ENCODE measurements around the gene SIK3. TPM values are rescaled to one million over a fixed set of nuclear protein-coding genes. Genes with fewer than 3 reads are reported as not detected.

The SIK3 gene
- polyA plus RNA-seq, 1 experiment: 9.0 TPM

DNA sequence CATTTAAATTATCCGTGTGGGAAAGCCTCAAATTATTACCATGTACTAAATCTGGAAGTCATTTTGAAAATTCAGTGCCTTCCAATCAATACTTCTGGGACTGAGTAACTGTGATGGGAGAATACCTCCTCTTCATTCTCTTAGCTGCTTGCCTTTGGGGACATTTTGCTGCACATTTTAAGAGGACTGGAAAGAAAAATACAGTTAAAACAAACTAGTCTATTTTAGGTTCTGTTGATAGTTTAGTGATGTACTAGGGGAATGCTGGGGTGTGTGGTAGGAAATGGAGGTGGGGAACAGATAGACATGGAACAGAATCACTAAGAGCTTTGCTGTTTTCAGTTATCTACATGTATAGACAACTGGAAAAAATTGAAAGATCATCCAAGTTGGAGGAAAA lies 195.1 kb downstream of the SIK3 start:
- Histone ChIP-seq H3K27me3 (ENCODE audit: control insufficient read depth, insufficient read depth, low read length) (no peaks in the 10 kb centered on the region), H3K27ac (ENCODE audit: low read depth, low read length) (no peak overlapping the region), H3K9me3 (ENCODE audit: control insufficient read depth, insufficient read depth, low read length) (peaks cover 3% of the 10 kb centered on the region; the same call in 1 of the 2 replicates), H3K4me3 (ENCODE audit: low read depth, low read length) (no peak overlapping the region)
- DNase-seq (ENCODE audit: low read depth, low spot score): no peak
- TF ChIP-seq, protein P1, sequence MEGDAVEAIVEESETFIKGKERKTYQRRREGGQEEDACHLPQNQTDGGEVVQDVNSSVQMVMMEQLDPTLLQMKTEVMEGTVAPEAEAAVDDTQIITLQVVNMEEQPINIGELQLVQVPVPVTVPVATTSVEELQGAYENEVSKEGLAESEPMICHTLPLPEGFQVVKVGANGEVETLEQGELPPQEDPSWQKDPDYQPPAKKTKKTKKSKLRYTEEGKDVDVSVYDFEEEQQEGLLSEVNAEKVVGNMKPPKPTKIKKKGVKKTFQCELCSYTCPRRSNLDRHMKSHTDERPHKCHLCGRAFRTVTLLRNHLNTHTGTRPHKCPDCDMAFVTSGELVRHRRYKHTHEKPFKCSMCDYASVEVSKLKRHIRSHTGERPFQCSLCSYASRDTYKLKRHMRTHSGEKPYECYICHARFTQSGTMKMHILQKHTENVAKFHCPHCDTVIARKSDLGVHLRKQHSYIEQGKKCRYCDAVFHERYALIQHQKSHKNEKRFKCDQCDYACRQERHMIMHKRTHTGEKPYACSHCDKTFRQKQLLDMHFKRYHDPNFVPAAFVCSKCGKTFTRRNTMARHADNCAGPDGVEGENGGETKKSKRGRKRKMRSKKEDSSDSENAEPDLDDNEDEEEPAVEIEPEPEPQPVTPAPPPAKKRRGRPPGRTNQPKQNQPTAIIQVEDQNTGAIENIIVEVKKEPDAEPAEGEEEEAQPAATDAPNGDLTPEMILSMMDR (IDR thresholded peaks at IDR 0.05; ENCODE audit: low read depth, low read length): no peak
- CTCF ChIA-PET: interaction anchor here (1.3 to 1.5 kb wide), 2 partner anchors 57 to 203 kb away, joined by 3 to 4 read pairs; no protein-coding TSS in a partner anchor
- POLR2A ChIA-PET: no interaction called here

DNA sequence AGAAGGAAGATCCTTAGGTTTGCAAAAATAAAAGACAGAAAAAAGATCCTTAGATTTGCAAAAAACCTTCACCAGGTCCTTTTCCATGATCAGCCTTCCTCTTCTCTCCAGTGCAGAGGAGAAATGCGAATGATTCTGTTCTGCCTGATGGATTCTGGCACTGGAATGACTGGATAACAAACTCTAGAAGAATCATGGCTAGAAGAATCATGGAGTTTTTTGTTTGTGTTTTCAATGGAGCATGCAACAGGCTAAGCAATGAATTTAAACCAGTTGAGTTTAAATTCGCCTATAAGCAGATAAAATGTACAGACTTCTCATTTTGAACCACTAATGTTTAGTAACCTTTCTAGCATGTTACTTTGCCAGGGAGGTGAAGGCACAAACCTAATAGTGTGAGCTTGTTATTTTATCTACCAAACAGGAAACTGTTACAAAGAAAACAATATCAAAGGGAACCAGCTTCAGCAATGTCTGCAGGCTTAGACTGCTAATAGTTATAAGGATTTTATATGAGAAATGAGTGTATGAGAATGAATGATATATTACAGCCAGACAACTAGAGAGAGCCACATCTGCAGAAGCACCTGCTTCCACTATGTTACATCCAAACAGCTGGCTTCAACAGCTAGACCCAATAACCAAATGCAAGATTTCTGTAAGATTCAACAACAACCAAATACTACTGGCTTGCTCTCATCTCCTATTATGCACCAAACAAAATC lies 196.1 kb downstream of the SIK3 start:
- DNase-seq (ENCODE audit: low read depth, low spot score): no peak
- Histone ChIP-seq H3K27me3 (ENCODE audit: control insufficient read depth, insufficient read depth, low read length) (no peaks in the 10 kb centered on the region), H3K9me3 (ENCODE audit: control insufficient read depth, insufficient read depth, low read length) (peaks cover 3% of the 10 kb centered on the region; the same call in 1 of the 2 replicates), H3K27ac (ENCODE audit: low read depth, low read length) (no peak overlapping the region), H3K4me3 (ENCODE audit: low read depth, low read length) (no peak overlapping the region)
- CTCF ChIA-PET: interaction anchor here (1.3 kb wide), 1 partner anchor 204 kb away, joined by 4 read pairs; no protein-coding TSS in a partner anchor
- POLR2A ChIA-PET: no interaction called here
- TF ChIP-seq, protein P1 (IDR thresholded peaks at IDR 0.05; ENCODE audit: low read depth, low read length): no peak

DNA sequence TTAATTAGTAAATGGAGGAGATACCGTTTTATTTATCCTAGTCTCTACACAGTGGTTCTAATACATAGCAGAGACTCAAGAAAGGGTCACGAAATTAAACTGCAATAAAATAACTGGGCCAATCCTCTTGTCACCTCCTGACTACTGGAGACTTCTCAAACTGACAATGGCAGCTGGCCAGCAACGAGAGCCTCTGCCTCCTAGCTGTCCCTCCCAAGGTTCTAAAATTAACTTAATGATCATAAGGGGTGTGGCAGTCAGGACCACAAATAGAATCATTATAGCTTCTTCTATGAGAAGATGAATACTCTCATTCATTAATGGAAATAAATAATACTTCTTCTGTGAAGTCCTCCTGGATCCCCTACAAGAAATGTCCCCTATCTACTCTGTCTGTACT lies 197.0 kb downstream of the SIK3 start:
- Histone ChIP-seq H3K27ac (ENCODE audit: low read depth, low read length) (no peak overlapping the region), H3K9me3 (ENCODE audit: control insufficient read depth, insufficient read depth, low read length) (peaks cover 3% of the 10 kb centered on the region; the same call in 1 of the 2 replicates), H3K27me3 (ENCODE audit: control insufficient read depth, insufficient read depth, low read length) (no peaks in the 10 kb centered on the region), H3K4me3 (ENCODE audit: low read depth, low read length) (no peak overlapping the region)
- POLR2A ChIA-PET: no interaction called here
- CTCF ChIA-PET: no interaction called here
- TF ChIP-seq, protein P1 (IDR thresholded peaks at IDR 0.05; ENCODE audit: low read depth, low read length): no peak
- DNase-seq (ENCODE audit: low read depth, low spot score): no peak

DNA sequence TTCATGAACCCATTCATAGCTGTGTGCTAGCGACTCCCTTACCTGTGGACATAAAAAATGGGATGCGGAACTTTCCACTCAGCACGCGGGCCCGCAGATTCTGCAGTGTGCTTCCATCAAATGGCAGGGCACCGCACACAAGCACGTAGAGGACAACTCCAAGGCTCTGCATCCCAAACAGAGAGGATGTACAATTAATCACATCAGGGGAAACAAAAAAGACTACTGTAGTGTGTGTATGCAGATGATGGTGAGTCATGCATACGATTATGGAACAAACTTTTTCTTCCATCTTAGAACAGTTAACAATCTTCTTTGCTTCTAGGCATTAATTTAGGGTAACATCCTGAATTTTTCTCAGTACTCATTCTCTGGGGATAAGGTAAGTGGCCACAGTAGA lies 202.0 kb downstream of the SIK3 start:
- Histone ChIP-seq H3K9me3 (ENCODE audit: control insufficient read depth, insufficient read depth, low read length) (peaks cover 3% of the 10 kb centered on the region; the same call in 1 of the 2 replicates), H3K4me3 (ENCODE audit: low read depth, low read length) (no peak overlapping the region), H3K27ac (ENCODE audit: low read depth, low read length) (no peak overlapping the region), H3K27me3 (ENCODE audit: control insufficient read depth, insufficient read depth, low read length) (no peaks in the 10 kb centered on the region)
- ChIA-PET POLR2A (no interaction called here), CTCF (no interaction called here)
- DNase-seq (ENCODE audit: low read depth, low spot score): no peak
- TF ChIP-seq, protein P1 (IDR thresholded peaks at IDR 0.05; ENCODE audit: low read depth, low read length): no peak

DNA sequence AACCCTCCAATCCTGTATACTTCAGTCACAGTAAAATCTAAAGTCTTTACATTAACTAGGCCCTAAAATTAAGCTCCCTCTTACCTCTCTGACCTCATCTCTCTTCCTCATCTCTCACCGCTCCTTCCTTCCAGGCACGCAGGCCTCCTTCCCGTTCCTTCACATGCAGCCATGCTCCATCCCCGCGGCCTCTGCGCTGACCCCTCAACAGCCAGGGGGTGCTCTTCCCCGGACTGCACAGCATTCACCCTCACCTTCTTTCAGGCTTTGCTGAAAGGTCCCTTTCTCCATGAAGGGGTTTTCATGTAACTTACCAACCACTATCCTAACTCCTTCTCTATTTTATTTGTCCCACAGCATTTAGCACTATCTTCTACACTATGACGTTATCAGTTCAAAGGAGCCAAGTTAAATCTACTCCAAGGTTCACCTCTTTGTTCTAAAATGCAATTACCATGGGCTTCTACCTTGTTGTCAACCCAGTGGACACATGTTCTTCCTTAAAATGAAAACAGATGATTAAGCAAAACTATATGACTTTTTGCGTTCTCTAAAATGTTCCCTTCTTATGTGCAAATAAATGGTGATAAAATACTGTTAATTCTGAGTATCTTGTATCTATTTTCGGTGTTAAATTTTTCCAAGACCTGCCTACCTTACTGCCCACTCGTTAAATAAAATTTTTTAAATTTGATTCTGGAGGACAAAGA lies 203.0 kb downstream of the SIK3 start:
- H3K27me3 ChIP-seq (ENCODE audit: control insufficient read depth, insufficient read depth, low read length): no peaks in the 10 kb centered on the region

More for the DNA sequence above, 203.0 kb downstream of the SIK3 start:
- CTCF ChIA-PET: interaction anchor here (0.9 to 1.0 kb wide), 2 partner anchors 9 to 210 kb away, joined by 3 to 4 read pairs; no protein-coding TSS in a partner anchor
- DNase-seq (ENCODE audit: low read depth, low spot score): no peak
- POLR2A ChIA-PET: no interaction called here
- Histone ChIP-seq H3K27ac (ENCODE audit: low read depth, low read length) (no peak overlapping the region), H3K9me3 (ENCODE audit: control insufficient read depth, insufficient read depth, low read length) (peaks cover 3% of the 10 kb centered on the region; the same call in 1 of the 2 replicates), H3K4me3 (ENCODE audit: low read depth, low read length) (no peak overlapping the region)
- TF ChIP-seq, protein P1 (IDR thresholded peaks at IDR 0.05; ENCODE audit: low read depth, low read length): peak; percentile 36; the same call in 1 of the 2 replicates
